ES-I3 (cell line): ENCODE measurements around the gene DYNC2LI1.

Experiments used
- H3K36me3 ChIP-seq: 2 replicates; pipeline ENCODE4 v1.6.1; 2013; ENCODE audit warnings: mild to moderate bottlenecking, low read length, control low read depth, moderate library complexity; ENCODE audit not compliant: insufficient read depth
- H3K4me1 ChIP-seq: 2 replicates; pipeline ENCODE4 v1.6.1; 2013; ENCODE audit warnings: mild to moderate bottlenecking, control low read depth, low read length; ENCODE audit not compliant: insufficient read depth
- H3K9ac ChIP-seq: 2 replicates; pipeline ENCODE4 v1.6.1; 2013; ENCODE audit warnings: low read depth, mild to moderate bottlenecking, low read length, moderate library complexity
- H3K9me3 ChIP-seq: 2 replicates; pipeline ENCODE4 v1.6.1; 2013; ENCODE audit warnings: mild to moderate bottlenecking, low read length, moderate library complexity; ENCODE audit not compliant: control insufficient read depth, insufficient read depth

Gene DYNC2LI1

GRCh38 chr2:43855292-43855691 lies 81.5 kb downstream of the DYNC2LI1 start:
- Histone ChIP-seq H3K9ac (no peak overlapping the region), H3K36me3 (no peaks in the 10 kb centered on the region), H3K4me1 (no peaks in the 10 kb centered on the region), H3K9me3 (no peaks in the 10 kb centered on the region)
